Panc1 (cell line): ENCODE measurements around the gene ATP11A.

Experiments used
- CTCF ChIP-seq: fragments of 450-650 bp; IDR thresholded peaks from 2 replicates; pipeline ENCODE4 v1.5.1; 2017; ENCODE audit warnings: mild to moderate bottlenecking
- POLR2AphosphoS5 ChIP-seq: IDR thresholded peaks from 2 replicates; pipeline ENCODE4 v1.6.1; 2012; ENCODE audit warnings: mild to moderate bottlenecking, low read depth, low read length, moderate library complexity
- REST ChIP-seq, 2 experiments: IDR thresholded peaks; 2 replicates each; pipeline ENCODE4 v1.6.1; 2011 to 2012; ENCODE audit warnings: low read depth in 2 of 2, control low read depth in 1 of 2, low read length in 1 of 2, mild to moderate bottlenecking in 1 of 2, moderate library complexity in 1 of 2; ENCODE audit not compliant: insufficient read depth in 1 of 2

- TF ChIP-seq CTCF = no peak
- no peak for TF ChIP-seq POLR2AphosphoS5
- TF ChIP-seq REST (IDR thresholded peaks at IDR 0.05; ENCODE audit: insufficient read depth in 1 of 2, low read depth in 2 of 2, low read length in 1 of 2) = no peak
These were observed 63.1 kb downstream of the ATP11A start for GRCh38 chr13:112752711-112753541.
